ENCODE measurements around the gene ZSCAN30.
"Not testable (repeated sequence)": the region's sequence is repeated elsewhere in the genome, so short reads cannot be mapped to it uniquely, and the experiment has no call there.

ZSCAN30 gene

GRCh38 chr18:35227254-35227653 lies 62.8 kb downstream of the ZSCAN30 start:
- no peak for DNase-seq

GRCh38 chr18:35223797-35224196 lies 66.2 kb downstream of the ZSCAN30 start:
- DNase-seq: no peak

GRCh38 chr18:35220424-35220823 lies 69.6 kb downstream of the ZSCAN30 start:
- no peak for DNase-seq

- not testable (repeated sequence) for DNase-seq
Measured at GRCh38 chr18:35219331-35219730, 70.7 kb downstream of the ZSCAN30 start.

GRCh38 chr18:35216611-35217010 lies 73.4 kb downstream of the ZSCAN30 start:
- not testable (repeated sequence) for DNase-seq

GRCh38 chr18:35215026-35215425 lies 75.0 kb downstream of the ZSCAN30 start:
- no peak for DNase-seq

GRCh38 chr18:35205746-35206458 lies 84.1 kb downstream of the ZSCAN30 start:
- DNase-seq: not testable (repeated sequence)

GRCh38 chr18:35205199-35205712 lies 84.8 kb downstream of the ZSCAN30 start:
- no peak for DNase-seq

GRCh38 chr18:35203067-35203466 lies 87.0 kb downstream of the ZSCAN30 start:
- DNase-seq: peak; percentile 50

GRCh38 chr18:35201256-35201931 lies 88.6 kb downstream of the ZSCAN30 start:
- DNase-seq: peak; percentile 47
